EL (cell line): ENCODE data around the gene MACROD2.
A peak's percentile ranks its signal among the peaks of the same experiment; 100 is the strongest.

Source experiments
- DNase-seq: peaks from one replicate; pipeline ENCODE4 v3.0.0-alpha.2; 2016

The MACROD2 gene

DNA sequence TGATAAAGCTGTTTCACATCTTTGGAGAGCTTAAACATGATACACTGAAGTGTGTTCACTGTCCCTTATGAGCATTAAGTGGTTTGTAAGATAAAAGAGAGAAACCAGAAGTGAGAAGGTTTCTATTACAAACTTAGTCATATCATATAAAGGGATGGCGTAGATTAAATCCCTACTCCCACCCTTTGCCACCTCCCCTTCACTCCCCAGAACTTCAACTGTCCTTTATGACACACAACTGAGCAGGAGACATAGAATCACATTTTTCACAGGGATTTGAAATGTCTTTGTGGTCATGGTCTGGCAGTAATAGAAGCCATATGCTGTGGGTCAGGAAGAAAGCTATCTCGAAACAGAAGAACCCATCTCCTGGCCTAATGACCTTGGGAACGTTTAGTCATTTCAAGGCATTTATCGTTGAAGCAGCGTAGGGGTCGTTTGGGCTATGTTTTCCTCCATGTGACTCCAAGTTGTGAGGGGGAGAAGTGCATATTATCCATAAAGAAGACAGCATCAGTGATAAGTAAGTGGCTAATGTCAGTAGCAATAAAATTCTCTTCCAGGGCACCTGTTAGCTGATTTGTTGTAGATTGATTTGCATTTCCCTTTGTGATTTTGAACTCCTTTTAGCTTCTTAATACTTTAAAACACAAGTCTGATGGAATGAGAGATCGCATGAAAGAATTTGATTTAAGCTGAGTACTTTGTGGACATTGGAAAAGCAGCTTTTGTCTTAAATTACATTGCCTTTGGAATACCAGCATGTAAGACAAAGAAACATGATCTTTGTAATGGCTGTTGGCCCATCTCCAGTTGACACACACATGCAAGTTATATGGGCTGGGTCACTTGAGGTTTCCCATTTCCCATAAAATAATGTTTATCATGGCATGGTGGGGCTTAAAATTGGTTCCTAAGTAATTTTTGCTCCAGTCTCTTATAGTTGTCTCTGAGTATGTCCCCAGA, 843.6 kb downstream of the MACROD2 start:
- no peak for DNase-seq

DNA sequence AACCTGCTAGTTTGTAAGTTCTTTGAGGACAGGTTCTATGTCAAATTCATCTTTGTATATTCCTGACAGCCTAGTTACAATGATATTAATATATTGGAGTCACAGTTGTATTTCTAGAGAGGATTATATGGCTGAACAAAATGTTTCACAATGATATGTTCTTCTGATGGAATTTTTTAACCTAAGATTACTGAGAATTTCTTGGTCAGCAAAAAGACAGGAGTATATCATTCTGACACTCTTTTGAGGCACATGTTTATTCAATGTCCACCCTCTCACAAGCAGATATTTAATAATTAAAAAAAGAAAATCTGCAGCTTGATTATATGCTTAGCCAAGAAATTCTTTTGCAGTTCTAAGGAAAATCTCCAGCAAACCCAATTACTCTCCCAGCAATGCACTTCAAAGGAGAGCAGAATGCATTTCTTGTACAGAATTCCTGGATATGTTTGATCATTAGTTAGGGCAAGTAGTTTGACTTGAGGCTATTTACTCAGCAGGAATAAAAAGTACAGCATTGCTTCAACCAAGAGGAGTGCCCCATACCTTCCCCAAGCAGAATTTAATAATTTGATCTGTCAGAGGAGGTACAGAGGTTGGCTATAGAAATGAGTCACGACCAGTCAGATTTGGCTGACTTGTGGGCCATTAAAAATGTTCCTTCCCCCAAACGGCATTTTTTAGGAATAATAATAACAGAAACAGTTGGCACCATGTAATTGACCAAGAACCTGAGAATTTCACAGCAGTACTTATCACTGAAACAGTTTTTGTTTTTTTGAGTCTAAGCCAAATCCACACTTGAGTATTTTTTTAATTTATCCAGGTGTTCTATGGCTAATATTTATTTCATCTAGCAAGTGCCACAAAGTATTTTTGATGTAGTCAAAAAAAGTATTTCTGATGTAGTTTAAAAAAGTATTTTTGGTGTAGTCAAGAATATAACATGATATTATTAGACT, 850.2 kb downstream of the MACROD2 start:
- no peak for DNase-seq

DNA sequence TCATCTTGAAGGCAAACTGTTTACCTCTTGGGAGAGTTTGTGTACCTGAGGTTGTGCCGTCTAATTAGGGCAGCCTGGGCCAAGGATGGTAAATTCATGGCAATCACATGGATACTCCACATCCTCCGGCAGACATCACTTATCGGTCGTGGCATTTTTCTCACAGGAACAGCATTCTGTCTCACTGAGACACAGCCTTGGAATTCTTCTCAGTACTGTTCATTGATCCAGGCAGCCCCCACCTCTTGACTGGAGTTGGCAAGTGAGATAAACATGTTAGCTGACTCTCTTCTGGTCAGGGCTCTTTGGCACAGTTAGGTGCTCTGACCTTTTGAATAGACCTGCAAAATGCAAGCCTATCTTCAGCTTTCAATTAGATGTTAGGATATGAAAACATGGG, 853.5 kb downstream of the MACROD2 start:
- no peak for DNase-seq

DNA sequence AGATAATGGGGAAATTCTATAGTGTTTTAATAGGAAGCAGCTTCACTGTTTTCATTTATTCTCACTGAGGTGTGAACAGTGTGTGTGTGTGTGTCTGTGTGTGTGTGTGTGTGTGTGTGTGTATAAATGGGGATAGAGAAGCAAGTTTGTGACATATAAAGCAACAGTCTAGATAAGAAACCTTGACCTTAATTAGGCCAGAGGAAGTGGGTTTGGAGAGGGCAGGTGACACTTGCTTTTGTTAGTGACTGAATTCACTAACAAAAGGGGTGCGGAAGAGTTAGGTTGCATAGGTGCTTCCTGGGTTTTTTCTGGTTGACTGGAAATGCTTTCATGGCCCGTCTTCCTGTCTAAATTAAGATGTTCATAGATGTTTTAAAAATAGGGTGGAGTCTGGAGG, 857.8 kb downstream of the MACROD2 start:
- DNase-seq, result no peak

DNA sequence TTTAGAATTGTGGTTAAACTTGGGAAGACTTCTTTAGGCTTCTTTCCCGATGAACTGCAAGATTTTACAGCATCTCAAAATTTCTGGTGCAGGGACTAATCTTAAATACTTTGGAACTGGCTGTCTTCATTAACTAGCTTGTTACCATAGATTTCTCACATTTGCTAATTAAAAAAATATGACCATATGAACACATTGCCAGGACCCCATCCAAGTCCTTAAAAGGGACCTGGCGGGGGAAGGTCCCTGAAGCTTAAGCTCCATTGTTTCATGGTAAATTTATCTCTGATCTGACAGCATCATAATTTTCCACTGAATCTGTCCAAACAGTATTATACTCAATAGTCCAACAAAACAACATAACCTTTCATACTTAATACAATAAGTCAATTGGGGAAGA, 859.9 kb downstream of the MACROD2 start:
- DNase-seq, result no peak

DNA sequence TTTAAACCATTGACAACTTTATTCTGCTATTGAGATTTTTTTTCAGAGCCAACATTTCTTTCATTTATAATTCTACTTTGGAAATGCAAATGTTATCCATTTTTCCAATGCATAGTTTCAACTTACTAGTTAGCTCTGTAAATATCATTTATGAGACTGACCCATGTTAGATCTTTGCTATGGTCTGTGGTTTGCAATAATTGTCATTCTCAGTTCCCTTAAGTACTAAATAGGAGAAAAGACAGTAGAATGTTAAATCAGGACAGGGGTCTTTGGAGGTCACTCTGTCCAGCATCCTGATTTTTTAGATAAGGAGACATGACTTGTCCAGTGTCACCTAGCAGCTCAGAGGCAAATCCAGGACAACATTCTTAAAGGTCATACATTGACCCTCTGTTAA, 864.3 kb downstream of the MACROD2 start:
- no peak for DNase-seq

DNA sequence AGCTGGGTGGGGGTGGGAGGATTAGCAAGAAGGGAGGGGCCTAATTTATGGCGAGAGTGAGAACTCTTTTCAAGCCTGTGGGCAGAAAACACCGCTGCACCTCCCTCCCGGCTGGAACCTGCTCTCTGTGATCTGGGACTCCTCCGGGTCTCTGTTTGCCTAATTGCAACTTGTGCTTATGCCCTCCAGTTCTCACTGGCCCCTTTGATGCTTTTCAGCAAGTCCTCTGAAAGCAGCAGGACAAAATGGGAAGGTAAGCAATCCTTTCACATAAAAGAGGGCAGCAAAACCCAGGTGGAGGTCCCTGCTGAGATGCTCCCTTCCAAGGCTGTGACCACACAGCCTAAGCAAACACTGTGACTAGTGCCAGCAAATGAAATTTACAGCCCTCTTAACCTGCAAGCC, 865.1 kb downstream of the MACROD2 start:
- no peak for DNase-seq

DNA sequence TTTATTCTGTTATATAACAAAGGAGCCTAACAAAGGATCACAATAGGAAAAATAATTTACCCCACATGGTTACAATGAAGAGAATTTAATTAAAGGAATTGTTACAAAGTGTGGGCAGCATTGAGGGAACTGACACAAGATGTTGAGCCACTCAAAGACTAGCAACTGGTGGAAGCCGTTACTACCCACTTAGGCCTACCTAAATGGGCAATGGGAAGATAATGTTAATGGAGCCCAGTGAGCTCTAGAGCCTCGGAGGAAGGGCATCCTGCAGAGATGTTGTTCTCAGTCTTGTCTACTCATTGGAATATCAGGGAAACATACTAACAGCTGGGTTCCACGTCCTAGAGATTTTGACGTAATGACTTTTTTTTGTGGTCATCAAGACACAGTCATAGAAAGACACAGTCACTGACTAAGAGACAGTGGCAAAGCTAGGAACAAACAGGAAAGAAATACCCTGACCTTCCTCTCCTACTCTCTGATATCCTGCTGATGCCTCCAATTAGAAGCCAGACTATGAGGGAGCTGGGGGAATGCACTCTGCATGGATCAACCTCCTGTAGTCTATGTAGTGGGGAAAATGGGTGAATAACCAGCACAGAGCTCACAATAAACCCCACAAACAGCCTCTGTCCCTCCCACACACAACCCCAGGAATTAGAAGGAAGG, 865.8 kb downstream of the MACROD2 start:
- no peak for DNase-seq

DNA sequence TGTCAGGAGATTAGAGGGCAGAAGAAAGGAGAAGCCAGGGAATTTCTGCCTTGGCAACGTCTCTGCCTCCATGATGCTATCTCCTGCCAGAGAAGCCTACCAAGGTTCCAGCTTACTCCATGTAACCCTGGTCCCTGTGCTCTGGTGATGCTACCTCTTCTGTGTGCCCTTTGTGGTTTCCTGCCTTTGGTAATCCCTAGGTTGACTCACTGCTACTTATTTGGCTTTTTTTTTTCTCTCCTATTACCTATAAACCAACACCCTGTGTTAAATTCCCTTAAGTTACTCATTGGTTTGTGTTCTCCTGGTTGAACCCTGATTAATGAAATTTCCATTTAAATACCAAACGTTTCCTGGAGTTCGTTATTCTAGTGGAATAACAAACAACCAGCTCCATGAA, 869.9 kb downstream of the MACROD2 start:
- DNase-seq, result no peak

DNA sequence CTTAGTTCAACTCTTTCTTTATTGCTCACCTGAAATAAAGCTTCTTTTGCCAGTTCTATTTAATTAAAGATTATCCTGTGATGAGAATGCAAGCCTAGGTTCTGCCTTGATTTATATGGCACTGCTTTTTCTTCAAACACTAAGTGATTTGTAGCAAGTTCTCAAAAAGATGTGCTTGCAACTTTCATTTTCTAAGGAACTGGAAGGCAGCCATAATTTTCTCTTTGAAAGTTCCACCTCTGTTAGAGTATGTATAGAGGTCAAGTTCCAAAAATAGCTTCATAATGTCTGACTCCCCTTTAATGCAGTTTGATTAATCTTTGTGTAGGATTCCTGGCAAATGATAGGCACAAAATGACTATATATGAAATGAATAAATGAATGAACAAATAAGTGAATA, 870.4 kb downstream of the MACROD2 start:
- DNase-seq, result no peak

DNA sequence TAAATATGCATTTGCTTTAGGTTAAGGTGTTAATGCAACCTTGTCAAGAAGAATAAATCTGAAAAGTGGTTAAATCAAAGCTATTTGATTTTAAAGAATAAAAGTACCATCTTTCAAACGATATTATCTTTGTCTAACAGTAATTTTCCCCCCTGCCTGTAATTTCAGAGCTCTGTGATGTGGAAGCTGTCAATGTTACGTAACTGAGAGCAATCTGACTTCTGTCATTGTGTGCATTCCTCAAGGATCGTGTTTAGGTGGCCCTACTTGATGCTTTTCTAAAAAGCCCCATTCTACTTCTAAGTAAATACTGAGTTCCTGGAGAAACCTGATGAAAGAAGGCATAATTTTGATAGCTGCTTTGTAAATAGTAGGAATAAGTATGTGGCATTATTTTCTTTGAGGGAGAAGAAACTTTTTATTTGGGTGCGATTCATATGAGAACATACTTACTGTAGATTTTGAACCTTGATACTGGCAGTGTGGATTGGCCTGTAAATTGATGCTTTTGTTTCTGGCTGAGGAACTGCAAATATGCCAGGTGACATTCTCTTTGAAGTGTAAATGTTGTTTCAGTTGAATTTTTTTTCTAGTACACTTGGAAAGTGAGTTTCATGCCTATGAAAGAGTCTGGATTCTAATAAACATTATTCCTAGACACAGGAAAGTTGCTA, 871.7 kb downstream of the MACROD2 start:
- DNase-seq, result no peak

DNA sequence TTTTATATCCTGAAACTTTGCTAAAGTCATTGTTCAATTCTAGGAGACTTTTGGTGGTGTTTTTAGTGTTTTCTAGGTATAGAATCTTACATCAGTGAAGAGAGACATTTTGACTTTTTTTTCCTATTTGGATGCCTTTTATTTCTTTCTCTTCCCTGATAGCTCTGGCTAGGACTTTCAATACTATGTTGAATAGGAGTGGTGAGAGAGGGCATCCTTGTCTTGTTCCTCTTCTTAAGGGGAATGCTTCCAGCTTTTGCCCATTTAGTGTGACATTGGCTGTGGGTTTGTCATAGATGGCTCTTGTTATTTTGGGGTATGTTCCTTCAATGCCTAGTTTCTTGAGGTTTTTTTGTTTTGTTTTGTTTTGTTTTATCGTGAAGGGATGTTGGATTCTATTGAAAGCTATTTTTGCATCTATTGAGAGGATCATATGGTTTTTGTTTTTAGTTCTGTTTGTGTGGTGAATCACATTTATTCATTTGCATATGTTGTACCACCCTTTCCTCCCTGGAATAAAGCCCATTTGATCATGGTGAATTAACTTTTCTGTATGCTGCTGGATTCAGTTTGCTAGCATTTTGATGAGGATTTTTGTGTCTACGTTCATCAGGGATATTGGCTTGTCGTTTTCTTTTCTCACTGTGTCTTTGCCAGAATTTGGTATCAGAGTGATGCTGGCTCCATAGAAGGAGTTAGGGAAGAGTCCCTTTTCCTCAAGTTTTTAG, 882.1 kb downstream of the MACROD2 start:
- no peak for DNase-seq

DNA sequence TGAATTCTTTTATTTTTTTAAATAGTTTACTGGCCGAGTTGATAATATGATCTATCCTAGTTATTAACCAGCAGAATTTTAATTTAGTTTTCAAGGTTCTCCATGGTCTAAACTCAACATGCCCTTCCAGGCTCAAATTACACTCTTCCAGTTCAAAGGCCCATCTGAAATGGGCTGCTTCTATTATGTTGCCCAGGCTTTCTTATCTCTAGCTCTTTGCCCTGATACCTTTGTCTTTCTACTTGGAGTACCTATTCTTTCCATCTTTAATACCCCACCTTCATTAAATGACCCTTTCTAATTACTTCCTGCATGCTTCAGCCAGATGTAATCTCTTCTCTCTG, 883.3 kb downstream of the MACROD2 start:
- DNase-seq, result no peak

DNA sequence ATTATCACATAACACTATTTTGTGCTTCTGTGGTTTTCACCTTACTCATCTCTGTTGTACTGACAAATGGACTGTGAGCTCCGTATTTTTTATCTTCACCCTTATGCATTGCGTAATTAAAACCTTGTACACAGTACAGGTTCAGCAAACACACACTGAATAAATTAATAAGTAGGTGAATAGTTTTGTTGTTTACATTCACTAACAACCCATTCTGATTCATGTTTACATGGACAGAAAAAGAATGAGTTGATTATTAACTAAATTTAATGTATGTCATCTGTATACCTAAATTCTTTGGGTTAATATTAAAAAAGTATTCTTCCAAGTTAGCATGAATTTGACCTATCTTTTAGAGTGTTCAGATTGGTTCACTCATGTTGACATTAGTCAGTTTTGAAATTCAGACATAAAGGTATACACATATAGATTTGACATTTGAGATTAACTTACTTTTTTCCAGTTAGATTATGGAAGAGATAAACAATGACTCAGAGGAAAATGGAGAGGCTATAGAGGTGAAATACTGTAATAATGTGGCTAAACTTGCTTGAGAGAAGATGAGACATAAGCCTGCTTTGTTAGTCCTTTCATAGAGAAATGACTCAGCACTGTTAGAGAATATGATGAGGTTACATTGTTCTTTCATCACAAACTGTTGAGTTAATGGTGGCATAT, 883.8 kb downstream of the MACROD2 start:
- peak; percentile 25 for DNase-seq

DNA sequence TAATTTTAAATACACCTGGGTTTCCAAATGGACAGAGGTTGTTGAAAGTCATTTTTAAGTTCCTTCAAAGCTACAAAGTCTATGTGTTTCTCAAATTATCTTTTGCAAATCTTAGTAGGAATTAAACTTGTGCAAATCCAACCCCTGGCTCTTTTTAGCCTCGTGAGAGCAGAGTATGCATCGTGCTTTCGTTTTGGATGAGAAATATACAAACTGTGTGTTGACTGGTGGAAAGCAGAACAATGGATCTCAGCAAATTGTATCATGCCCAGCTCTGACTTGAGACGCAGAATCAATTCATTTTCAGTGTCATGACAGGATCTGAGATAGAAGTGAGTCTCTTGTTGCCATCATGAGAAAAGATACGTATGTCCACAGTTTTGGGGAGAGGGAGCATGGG, 884.5 kb downstream of the MACROD2 start:
- no peak for DNase-seq

DNA sequence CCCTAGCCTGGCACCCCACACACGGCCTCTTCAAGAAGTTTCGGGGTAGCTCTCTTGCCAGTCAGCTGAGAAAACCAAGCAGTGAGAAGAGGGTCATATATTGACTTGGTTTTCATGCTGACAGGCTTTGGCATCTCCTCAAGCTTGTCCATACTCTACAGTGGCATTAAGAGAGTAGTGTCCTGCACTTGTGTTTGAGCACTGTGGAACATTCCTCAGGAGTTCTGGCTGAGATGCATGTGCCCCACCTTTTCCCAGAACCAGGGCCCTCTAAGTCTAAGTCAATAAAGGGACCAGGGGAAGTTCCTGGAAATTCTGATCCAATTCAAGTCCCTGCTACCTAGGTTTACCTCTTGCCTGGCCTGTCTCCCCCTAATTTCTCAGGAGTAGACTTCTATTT, 886.2 kb downstream of the MACROD2 start:
- no peak for DNase-seq

DNA sequence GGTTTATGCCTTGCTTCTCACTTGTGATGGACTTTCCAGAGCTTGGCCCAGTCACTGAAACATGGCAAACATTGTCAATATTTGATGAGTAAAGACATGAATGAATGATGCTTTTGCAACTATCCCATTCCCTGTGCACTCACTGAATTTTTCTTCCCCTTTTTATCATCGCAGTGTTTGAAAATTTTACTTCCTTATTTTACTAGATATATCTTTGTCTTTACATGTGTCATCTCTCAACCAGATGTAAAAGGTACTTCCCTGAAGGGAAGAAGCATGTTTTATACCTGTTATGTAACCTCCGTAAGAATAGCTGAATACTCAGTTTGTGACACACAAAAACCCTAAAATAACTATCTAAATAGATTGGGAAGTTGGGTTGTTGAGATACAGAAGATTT, 886.8 kb downstream of the MACROD2 start:
- DNase-seq, result no peak

DNA sequence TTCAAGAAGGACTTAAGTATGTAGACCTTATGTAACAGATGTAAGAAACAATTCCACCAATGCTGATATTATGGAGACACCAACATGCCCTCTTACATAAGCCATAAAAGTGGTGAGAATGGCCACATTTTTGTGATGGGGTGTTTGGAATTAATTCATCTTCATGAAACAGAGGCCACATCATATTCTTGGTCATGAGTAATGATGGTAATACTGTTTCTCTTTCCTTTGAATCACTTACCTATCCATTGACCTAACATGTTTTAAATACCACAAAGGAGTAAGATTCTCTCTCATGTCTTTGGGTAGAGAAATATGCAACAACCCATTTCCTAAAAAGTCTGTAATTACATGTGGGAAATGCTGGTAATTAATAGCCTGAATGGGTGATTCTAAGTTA, 887.5 kb downstream of the MACROD2 start:
- no peak for DNase-seq

DNA sequence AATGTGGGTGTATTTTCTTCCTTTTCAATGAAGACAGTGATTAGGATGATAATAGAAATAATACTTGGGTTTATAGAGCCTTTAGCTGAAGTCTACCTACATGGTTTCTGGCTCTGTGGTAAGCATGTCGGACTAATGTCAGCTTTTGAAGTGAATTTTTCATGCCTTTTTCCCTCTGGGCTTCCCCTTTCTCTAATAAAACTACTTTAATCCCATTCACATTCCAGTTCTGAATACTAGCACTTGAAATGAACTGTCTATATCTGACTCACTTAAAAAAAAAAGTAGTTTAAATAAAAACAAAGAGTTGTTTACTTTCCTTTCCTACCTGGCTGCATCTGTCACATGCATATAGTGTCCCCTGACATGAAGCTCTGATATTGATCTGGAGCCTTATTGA, 888.0 kb downstream of the MACROD2 start:
- no peak for DNase-seq

DNA sequence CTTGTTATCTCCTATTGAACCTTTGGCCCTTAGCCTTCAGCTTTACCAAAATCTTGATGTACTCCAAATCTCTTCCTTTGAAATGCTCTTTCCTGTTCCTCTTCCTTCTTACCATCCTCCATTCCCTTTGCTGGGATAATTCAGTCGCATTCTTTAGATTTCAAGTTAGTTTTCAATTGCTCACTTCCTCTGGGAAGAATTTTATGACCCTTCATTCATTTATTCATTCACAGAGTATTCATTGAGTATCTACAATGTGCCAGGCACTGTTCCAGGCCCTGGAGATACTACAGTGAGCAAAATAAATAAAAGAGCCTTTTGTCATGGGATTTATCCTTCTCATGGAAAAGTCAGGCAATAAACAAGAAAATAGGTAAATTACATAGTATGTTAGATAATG, 890.3 kb downstream of the MACROD2 start:
- peak; percentile 1 for DNase-seq

DNA sequence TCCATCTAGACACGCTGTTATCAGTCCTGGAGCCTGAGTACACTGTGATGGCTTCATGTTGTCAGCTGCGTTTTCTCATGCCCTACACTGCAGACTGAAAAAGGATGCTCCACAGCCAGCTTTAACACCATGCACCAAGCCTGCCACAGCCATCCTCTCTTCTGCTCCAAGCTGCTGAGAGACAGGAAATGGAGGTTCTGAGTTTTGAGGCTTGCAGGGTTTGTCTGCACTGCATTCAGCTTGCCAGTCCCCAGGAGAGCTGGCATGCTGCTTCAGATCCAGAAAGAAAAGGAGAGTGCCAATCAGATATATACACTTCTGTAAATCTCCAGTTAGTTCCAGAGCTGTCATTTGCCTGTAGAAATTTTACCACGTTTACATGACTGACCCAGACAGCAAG, 892.8 kb downstream of the MACROD2 start:
- DNase-seq, result no peak
